Measurements from ENCODE around the gene RWDD3.

The RWDD3 gene

DNA sequence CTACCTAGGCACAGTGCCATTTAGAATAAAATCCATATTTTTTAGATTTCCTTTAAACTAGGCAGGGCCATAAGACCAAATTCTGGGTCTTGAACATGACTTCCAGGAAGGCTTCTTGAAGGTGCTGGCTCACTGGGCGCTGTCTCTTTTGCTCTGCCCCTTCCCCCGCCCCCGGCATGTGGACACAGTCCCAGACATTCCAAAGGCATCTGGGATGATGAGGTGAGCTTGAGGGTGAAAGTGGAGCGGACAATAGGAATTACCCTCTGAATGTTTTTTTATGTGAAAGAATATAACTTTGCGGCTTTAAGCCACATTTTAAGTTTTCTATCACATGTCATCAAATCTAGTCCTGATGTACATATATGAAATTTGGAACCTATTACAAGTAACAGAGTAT lies 29.4 kb downstream of the RWDD3 start:
- DNase-seq (ENCODE audit: low read depth, low spot score) = no peak

DNA sequence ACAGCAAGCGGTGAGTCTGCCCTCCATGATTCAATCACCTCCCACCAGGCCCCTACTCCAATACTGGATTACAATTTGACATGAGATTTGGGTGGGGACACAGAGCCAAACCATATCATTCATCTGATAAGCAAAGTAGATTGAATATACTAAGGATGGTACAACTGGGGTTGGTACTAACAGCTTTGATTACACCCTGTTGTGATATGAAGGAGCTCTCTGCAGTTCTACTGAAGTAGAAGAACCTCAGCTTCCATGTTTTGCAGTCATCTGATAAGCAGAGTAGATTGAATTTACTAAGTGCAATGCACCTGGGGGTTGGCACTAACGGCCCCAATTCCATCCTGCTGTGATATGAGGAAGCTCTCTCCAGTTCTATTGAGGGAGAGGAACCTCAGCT lies 31.1 kb downstream of the RWDD3 start:
- H3K4me3 ChIP-seq (ENCODE audit: low read depth, low read length) = no peak overlapping the region

More for the DNA sequence above, 29.4 kb downstream of the RWDD3 start:
- no peak overlapping the region for H3K4me3 ChIP-seq (ENCODE audit: low read depth, low read length)
- TF ChIP-seq, protein P1, sequence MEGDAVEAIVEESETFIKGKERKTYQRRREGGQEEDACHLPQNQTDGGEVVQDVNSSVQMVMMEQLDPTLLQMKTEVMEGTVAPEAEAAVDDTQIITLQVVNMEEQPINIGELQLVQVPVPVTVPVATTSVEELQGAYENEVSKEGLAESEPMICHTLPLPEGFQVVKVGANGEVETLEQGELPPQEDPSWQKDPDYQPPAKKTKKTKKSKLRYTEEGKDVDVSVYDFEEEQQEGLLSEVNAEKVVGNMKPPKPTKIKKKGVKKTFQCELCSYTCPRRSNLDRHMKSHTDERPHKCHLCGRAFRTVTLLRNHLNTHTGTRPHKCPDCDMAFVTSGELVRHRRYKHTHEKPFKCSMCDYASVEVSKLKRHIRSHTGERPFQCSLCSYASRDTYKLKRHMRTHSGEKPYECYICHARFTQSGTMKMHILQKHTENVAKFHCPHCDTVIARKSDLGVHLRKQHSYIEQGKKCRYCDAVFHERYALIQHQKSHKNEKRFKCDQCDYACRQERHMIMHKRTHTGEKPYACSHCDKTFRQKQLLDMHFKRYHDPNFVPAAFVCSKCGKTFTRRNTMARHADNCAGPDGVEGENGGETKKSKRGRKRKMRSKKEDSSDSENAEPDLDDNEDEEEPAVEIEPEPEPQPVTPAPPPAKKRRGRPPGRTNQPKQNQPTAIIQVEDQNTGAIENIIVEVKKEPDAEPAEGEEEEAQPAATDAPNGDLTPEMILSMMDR (IDR thresholded peaks at IDR 0.05; ENCODE audit: low read depth, low read length) = no peak
- in situ Hi-C loops (cut with HindIII; ENCODE audit: low sequenced_read_pairs) = no loop called here

DNA sequence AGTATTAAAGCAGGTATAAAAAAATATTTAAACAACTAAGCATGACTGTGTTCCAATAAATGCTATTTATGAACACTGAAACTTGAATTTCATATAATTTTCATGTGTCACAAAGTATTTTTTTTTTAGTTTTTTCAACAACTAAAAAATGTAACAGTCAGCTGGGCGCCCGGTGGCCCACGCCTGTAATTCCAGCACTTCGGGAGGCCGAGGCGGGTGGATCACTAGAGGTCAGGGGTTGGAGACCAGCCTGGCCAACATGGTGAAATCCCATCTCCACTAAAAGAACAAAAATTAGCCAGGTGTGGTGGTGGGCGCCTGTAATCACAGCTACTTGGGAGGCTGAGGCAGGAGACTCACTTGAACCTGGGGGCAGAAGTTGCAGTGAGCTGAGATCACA lies 42.4 kb downstream of the RWDD3 start:
- TF ChIP-seq, protein P1 (IDR thresholded peaks at IDR 0.05; ENCODE audit: low read depth, low read length) = no peak
- in situ Hi-C loops (cut with HindIII; ENCODE audit: low sequenced_read_pairs) = no loop called here
- DNase-seq (ENCODE audit: low read depth, low spot score) = no peak
- H3K4me3 ChIP-seq (ENCODE audit: low read depth, low read length) = no peak overlapping the region

More for the DNA sequence above, 31.1 kb downstream of the RWDD3 start:
- in situ Hi-C loops (cut with HindIII; ENCODE audit: low sequenced_read_pairs) = no loop called here
- no peak for DNase-seq (ENCODE audit: low read depth, low spot score)
- TF ChIP-seq, protein P1 (IDR thresholded peaks at IDR 0.05; ENCODE audit: low read depth, low read length) = no peak

DNA sequence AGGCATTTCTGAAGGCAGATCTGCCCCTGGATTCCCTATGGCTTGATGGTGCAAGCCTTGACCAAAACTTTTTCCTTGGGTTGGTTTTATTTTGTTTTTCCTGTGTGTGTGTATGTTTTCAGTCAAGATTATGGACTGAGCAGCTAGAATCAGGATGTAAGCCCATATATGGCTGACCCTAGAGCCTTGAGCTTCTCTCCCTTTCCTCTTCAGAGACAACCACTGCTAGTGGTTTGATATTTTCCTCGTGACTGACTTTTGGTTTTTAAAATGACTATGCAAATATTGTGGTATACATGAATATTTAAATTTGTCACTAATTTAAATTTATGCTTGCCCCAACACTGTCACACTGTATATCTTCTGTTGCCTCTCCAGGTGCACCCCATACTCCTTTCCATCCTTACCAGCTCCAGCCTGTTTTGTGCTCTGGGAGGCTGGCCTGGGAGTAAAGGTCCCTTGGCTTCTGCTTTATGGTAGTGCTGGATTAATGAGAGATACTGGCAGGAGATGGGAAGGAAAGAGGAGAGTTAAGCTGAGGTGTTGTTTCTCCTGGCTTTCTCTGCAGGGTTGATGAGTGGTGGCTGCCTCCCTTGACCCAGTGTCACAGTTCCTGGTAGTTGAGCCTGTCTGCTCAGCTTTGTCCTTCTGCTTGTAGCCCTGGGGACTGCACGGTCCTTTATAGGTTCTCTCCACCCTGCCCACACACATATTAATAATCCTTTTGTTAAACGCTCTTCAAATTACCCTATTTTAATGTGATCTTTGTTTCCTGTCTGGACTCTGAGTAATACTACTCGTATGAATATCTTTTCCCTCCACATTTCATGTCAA lies 44.4 kb downstream of the RWDD3 start:
- no peak overlapping the region for H3K4me3 ChIP-seq (ENCODE audit: low read depth, low read length)
- in situ Hi-C loops (cut with HindIII; ENCODE audit: low sequenced_read_pairs) = no loop called here
- no peak for DNase-seq (ENCODE audit: low read depth, low spot score)
- TF ChIP-seq, protein P1 (IDR thresholded peaks at IDR 0.05; ENCODE audit: low read depth, low read length) = no peak

DNA sequence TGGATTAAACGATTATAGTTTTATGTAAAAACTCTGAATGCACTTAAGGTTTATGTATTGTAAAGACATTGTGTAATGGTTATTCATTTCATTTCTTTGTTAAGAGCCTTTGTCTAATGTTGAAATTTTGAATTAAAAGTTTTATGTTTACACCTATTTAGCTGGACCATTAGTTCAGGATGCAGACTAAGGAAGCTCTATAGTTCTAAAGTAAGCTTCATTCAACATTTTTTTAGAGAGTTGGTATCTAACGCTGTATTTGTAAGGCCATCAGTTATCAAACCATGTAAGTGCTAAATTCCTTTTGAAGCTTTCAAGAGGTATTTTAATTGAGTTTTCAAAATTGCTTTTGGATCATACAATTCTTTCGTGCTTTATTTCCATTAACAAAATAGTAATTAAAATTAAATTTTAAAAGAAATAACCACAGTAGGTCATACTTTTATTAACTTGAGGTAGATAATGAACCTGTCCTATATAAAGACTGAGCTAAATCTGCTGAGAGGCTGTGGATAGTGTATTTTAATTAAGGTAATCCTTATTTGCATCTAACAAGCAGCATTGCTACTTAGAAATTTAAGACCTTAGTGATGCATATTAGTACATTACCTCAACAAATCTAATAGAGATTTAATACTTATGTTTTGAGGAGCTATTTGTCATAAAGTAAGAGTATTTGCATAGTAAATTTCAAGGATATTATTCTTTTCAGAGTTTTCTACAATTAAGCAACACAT lies 47.9 kb downstream of the RWDD3 start:
- H3K4me3 ChIP-seq (ENCODE audit: low read depth, low read length) = no peak overlapping the region
- TF ChIP-seq, protein P1 (IDR thresholded peaks at IDR 0.05; ENCODE audit: low read depth, low read length) = no peak
- DNase-seq (ENCODE audit: low read depth, low spot score) = no peak
- in situ Hi-C loops (cut with HindIII; ENCODE audit: low sequenced_read_pairs) = no loop called here

DNA sequence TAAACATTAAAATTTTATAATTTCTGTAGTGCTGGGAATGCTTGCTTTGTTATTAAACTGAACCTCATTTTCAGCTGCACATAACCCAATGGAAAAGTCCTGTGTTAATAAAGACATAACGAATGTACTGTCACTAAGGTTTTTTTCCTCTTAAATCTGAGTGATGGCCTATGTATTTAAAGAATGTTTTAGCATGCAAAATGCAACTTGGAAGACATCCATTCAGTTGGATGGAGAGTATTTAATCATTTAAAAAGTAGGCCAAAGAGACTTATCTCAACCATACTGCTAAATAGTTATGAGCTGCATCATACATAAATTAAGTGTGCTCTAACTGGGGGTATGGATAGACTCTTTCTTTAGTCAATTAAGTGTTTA lies 48.5 kb downstream of the RWDD3 start:
- DNase-seq (ENCODE audit: low read depth, low spot score) = no peak
- in situ Hi-C loops (cut with HindIII; ENCODE audit: low sequenced_read_pairs) = no loop called here
- H3K4me3 ChIP-seq (ENCODE audit: low read depth, low read length) = no peak overlapping the region
- TF ChIP-seq, protein P1 (IDR thresholded peaks at IDR 0.05; ENCODE audit: low read depth, low read length) = no peak
